ENCODE results near the gene SIVA1. TPM values are rescaled to one million over a fixed set of nuclear protein-coding genes. Genes with fewer than 3 reads are reported as not detected.
A peak's percentile ranks its signal among the peaks of the same experiment; 100 is the strongest.

The SIVA1 gene
- total RNA-seq, 3 donors from 2014 or later (not counting 1 experiment from before 2014, with no cell fraction given): 59.7 to 74.8 (median 59.8) TPM

- H3K27ac Mint-ChIP-seq: no peak overlapping the region
- H3K4me3 Mint-ChIP-seq: peak overlapping the region; percentile 35
- Histone ChIP-seq H3K4me1 (ENCODE audit: control insufficient read depth, insufficient read depth, low read length) (peaks cover 11% of the 10 kb centered on the region), H3K9me3 (ENCODE audit: control insufficient read depth, insufficient read depth, low read length) (no peaks in the 10 kb centered on the region), H3K36me3 (ENCODE audit: control insufficient read depth, insufficient read depth, low read length) (no peaks in the 10 kb centered on the region), H3K27ac (ENCODE audit: low read length) (no peak overlapping the region), H3K27me3 (ENCODE audit: control insufficient read depth, insufficient read depth, low read length) (no peaks in the 10 kb centered on the region), H3K4me3 (ENCODE audit: low read length) (peak overlapping the region; percentile 17)
- 7% methylated on average over 27 of the region's 27 CpGs for WGBS (ENCODE audit: insufficient coverage)
- ATAC-seq (peak in 2 of 3 donors; percentile 5 to 13), DNase-seq (peak in 1 of 2 donors; percentile 39)
- TF ChIP-seq, protein P1, sequence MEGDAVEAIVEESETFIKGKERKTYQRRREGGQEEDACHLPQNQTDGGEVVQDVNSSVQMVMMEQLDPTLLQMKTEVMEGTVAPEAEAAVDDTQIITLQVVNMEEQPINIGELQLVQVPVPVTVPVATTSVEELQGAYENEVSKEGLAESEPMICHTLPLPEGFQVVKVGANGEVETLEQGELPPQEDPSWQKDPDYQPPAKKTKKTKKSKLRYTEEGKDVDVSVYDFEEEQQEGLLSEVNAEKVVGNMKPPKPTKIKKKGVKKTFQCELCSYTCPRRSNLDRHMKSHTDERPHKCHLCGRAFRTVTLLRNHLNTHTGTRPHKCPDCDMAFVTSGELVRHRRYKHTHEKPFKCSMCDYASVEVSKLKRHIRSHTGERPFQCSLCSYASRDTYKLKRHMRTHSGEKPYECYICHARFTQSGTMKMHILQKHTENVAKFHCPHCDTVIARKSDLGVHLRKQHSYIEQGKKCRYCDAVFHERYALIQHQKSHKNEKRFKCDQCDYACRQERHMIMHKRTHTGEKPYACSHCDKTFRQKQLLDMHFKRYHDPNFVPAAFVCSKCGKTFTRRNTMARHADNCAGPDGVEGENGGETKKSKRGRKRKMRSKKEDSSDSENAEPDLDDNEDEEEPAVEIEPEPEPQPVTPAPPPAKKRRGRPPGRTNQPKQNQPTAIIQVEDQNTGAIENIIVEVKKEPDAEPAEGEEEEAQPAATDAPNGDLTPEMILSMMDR (IDR thresholded peaks at IDR 0.05): no peak
- intact Hi-C loops (cut with micrococcal nuclease): loop anchor here (1.0 kb wide), 1 partner anchor 29 kb away; the partner anchor contains the start of gene SIVA1
- no peaks in the 10 kb centered on the region for H3K36me3 Mint-ChIP-seq
- peaks cover 0 to 14% of the 10 kb centered on the region in 2 donors for H3K4me1 Mint-ChIP-seq
- no peaks in the 10 kb centered on the region for H3K9me3 Mint-ChIP-seq
- peaks cover 0 to 5% of the 10 kb centered on the region in 2 donors for H3K27me3 Mint-ChIP-seq (ENCODE audit: low read depth in 2 of 2)
Measured at GRCh38 chr14:104724407-104724980, 28.5 kb upstream of the SIVA1 start.

GRCh38 chr14:104724981-104725771 is 27.8 kb upstream of the SIVA1 start:
- TF ChIP-seq, protein P1 (IDR thresholded peaks at IDR 0.05): no peak
- Mint-ChIP-seq H3K4me1 (peaks cover 0 to 14% of the 10 kb centered on the region in 2 donors), H3K27me3 (ENCODE audit: low read depth in 2 of 2) (peaks cover 0 to 5% of the 10 kb centered on the region in 2 donors), H3K9me3 (no peaks in the 10 kb centered on the region), H3K36me3 (no peaks in the 10 kb centered on the region), H3K4me3 (peak overlapping the region; percentile 61), H3K27ac (no peak overlapping the region)
- DNase-seq (no peak), ATAC-seq (no peak)
- Histone ChIP-seq H3K27ac (ENCODE audit: low read length) (no peak overlapping the region), H3K4me1 (ENCODE audit: control insufficient read depth, insufficient read depth, low read length) (peaks cover 11% of the 10 kb centered on the region), H3K4me3 (ENCODE audit: low read length) (no peak overlapping the region), H3K9me3 (ENCODE audit: control insufficient read depth, insufficient read depth, low read length) (no peaks in the 10 kb centered on the region), H3K27me3 (ENCODE audit: control insufficient read depth, insufficient read depth, low read length) (no peaks in the 10 kb centered on the region), H3K36me3 (ENCODE audit: control insufficient read depth, insufficient read depth, low read length) (no peaks in the 10 kb centered on the region)
- intact Hi-C loops (cut with micrococcal nuclease): loop anchor here (1.0 kb wide), 1 partner anchor 28 kb away; the partner anchor contains the start of gene SIVA1
- WGBS (ENCODE audit: insufficient coverage): 73% methylated on average over 24 of the region's 24 CpGs

DNA sequence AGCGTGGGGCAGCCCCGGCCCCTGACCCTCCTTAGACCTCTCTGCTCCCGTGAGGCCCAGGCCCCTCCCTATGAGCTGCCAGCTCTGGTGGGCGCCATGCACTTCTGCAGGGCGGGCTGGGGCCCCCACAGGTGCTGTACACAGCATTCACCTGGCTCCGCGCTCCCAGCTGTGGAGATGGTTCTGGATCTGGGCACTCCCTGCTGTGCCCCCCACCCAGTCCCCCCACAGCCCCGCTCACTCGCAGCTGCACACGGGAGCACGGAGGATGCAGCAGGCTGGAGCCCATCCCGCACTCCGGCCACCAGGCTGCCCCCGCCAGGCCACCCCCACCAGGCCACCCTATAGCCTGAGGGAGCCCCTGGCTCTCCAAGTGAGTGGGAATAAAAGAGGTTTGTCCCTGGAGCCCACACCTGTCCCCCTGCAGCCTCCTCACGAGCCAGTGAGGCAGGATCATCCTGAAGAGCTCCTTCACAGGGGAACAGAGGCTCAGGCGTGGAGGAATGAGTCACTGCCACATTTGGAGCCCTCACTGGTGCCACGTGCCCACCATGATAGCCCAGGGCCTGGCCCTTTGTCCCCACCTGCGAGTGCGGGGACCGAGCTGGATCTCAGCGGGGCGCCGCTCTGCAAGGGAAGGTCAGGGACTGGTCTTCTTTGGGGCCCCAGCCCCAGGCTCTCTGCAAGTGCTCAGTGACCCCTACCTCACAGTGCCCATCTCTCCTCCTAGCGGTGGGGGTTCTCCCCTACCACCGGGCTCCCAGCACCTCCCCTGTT is 27.0 kb upstream of the SIVA1 start:
- intact Hi-C loops (cut with micrococcal nuclease): no loop called here
- H3K4me1 Mint-ChIP-seq: peaks cover 0 to 14% of the 10 kb centered on the region in 2 donors
- no peaks in the 10 kb centered on the region for H3K9me3 ChIP-seq (ENCODE audit: control insufficient read depth, insufficient read depth, low read length)

More for the DNA sequence above, 27.0 kb upstream of the SIVA1 start:
- Mint-ChIP-seq H3K27ac (no peak overlapping the region), H3K4me3 (peak overlapping the region; percentile 61), H3K9me3 (no peaks in the 10 kb centered on the region), H3K36me3 (no peaks in the 10 kb centered on the region), H3K27me3 (ENCODE audit: low read depth in 2 of 2) (peaks cover 0 to 5% of the 10 kb centered on the region in 2 donors)
- TF ChIP-seq, protein P1 (IDR thresholded peaks at IDR 0.05): no peak
- Histone ChIP-seq H3K27me3 (ENCODE audit: control insufficient read depth, insufficient read depth, low read length) (no peaks in the 10 kb centered on the region), H3K4me3 (ENCODE audit: low read length) (no peak overlapping the region), H3K4me1 (ENCODE audit: control insufficient read depth, insufficient read depth, low read length) (peaks cover 11% of the 10 kb centered on the region), H3K27ac (ENCODE audit: low read length) (no peak overlapping the region), H3K36me3 (ENCODE audit: control insufficient read depth, insufficient read depth, low read length) (no peaks in the 10 kb centered on the region)
- DNase-seq (no peak), ATAC-seq (no peak)
- WGBS (ENCODE audit: insufficient coverage): 92% methylated on average over 25 of the region's 25 CpGs
